Measurements from ENCODE around the gene NAPG.
"Not testable (repeated sequence)": the region's sequence is repeated elsewhere in the genome, so short reads cannot be mapped to it uniquely, and the experiment has no call there.

Gene NAPG

DNA sequence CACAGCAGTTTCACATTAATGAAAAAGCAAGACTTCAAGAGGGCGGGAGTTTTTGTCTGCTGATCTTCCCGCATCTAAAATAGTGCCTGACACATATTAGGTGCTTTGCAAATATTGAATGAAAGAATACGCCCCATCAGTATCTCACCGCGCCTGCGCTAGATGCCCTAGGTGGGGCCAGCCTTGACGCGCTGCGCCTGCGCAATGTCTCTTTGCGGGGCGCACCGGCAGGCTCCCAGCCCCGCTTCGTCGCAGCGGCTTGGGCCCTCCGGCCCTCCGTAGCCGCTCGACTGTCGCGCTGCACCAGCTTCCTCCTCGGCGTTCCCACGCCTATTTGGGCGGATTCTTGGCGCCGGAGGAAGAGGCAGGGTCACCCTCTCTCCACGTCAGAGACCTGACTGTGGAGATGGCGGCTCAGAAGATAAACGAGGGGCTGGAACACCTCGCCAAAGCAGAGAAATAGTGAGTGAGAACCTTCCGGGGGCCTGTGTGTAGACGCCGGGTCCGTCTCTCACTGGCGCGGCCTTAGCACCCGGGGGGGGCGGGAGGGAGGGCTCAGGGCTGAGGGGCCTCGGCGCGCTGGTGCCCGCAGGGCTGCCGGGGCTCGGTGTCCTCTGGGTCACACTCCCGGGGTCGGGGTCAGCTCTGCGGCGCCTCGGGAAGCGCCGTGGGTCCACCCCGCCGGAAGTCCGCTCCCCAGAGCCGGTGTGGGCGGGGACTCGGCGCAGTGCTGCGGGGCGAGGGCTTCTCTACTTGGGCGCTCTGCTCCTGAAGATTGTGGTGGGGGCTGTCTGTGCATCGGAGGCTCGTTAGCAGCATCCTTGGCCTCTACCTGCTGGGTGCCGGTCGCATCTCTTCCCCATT is at the start of gene NAPG:
Gene NAPG (plus strand): TSS at position 331 of the 864 bp plus-strand sequence. CDS start 76 bp downstream, at position 407.
- DNase-seq, result peak; percentile 99

DNA sequence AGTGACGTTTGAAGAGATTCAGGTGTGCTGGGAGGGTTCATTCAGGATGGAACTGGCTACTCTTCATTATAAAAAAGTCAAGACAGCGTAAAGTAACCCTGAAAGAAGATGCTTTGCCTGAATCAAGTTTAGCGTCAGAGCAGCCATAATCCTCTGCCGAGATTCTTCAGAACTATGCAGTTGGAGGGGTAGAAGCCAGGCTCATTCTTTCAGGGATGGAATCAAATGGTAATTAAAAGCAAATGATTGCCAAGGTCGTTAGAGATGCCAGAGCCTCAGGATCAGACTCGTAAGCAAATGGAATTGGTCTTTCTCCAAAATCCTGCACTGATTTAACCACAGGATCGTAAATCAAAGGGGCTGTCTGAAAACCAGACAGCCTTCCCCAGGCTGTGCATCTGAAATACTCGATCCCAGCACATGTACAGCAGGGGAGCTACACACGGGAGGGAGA is 49.5 kb upstream of the NAPG start:
- DNase-seq, result peak; percentile 93

DNA sequence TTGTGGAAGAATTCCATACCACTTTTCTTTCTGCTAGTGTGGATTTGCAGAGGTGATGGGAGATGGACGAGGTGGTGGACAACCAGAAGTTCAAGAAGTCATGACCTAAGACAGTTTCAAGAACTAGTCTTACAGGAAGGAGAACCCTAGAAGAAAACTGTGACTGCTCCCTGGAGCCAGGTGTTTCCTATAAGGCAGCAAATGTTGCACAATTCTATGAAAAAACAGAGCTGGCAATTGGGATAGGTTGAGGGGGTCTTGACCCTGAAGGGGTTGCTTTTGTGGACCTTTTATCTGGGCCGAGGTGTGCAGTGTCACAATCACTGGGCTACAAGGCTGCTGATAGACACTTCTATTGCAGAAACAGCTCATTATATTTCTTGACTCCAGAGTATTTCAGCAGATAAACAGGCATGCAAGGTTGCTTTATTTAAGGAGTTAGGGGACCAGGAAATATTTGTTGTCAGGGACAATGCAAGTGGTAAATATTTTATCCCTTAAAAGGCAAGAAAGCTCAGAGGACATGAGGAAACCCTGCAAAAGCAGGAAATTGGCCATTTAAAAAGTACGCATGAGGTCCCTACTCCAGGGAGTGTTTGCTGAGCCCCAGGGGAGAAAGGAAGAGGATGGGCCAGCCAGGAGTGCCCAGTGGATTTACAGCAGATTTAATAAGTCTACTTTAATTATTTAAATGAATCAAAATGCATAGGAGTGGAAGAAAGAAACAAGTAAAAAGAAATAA is 48.5 kb upstream of the NAPG start:
- peak; percentile 80 for DNase-seq

DNA sequence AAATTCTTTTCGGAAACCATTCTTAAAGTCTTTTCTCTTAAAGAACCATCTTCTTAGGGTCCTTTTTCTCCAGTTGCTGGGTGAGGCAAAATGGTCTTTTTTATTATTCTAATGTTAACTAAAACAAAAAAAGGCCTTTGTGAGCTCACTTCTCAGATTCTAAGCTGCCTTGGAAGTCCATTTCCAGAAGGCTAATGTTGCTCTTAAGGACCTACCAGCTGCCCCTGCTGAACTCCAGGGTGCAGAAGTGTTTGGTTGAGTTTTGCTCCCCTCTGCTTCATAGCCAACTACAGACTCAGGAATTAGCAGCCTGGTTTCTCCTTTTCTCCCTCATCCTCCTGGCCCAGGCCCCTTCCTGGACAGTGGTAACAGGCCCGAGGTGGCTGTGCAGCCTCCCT is 48.0 kb upstream of the NAPG start:
- DNase-seq, result no peak

DNA sequence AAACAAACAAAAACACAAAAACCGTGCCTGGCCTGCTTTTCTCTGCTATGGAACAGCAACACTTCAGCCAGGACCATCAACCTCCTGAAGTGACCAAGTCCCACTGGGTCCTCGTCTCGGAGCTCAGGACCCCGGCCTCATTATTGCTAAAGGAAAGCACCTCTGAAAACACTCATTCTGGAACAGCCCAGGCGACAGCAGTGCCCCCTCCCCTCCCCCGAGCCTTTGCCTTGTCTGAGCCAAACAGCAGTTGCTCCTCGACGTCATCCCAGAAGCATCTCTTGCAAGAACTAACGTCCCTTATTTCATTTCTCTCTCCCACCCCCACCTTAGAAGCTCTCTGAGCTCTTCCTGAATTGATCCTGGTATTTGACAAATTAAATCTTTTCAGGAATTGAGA is 44.0 kb upstream of the NAPG start:
- DNase-seq, result no peak

DNA sequence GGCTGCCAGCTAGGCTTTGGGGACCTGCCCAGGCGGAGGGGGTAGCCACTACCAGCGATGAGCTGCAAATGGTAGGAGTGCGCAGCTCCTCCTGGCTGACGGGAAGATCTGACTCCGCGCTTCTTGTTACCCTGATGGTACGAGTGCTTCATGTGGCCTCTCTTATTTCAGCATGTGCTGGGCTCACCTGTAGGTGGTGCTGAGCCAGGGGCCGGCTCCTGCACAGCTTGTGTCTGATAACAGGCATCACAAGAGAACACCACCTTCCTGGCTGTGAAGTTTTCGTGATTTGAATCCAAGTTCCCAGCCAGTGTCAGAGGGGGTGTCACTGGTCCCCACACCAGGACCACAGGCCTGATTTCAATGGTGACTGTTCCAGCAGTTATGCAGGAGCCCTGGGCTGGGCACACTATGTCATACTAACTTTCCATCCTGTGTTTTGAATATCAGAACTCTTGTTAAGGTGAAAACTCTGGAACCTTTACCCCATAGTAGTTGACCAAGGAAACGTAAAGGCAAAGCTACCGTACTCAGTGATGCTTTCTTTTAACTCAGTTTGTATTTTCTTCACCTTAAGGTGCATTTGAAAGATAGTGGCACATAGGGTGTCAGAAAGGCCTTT is 43.4 kb upstream of the NAPG start:
- DNase-seq, result no peak

DNA sequence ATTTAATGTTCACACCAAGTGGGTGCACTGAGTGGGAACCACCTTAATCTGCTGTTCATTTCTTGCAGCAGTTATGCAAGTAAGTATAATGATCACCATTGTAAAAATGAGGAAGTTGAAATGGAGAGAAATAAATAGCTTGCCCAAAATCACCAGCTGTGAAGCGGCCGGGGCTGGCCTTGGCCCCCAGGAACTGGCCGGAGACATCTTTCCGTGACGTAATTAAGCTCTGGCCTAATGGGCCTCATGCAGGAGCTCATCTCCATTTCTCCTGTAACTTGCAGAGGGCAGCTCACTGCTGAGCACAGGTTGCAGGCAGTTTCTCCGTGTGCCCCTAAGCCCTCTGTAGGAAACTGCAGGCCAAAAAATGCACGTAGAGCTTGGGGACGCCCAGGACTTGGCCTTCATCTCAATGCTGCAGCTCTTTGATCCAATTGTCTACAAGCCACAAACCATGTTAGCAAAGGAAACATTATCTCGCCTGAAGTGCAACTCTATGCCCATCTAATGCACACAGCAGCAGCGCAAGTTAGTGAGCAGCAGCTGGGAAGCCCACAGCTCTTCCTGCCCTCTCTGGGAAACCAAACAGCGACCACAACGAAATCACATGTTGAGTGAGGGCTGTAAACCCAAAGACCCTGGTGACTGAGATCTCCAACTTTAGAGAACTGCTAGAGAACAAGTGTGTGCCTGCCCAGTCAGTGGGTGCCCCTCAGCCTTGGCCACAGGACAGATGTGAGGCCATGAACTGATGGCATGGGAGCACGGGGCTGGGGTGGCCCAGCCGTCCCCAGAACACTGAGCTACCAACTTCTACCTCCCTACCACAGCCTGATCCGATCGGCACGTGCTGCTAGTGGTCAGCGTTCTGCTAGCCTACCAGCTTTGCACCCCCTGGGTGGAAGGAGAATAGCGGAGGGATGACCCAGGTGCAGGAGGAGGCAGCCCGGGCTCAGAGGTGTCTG is 42.6 kb upstream of the NAPG start:
- DNase-seq, result no peak

DNA sequence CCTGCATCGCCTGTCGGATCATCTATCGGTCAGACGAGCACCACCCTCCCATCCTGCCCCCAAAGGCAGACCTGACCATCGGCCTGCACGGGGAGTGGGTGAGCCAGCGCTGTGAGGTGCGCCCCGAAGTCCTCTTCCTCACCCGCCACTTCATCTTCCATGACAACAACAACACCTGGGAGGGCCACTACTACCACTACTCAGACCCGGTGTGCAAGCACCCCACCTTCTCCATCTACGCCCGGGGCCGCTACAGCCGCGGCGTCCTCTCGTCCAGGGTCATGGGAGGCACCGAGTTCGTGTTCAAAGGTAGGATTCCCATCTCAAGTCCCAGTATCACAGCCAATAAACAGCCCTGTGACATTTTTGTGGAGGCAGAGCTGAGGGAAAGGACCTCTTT is 40.4 kb upstream of the NAPG start:
- no peak for DNase-seq

DNA sequence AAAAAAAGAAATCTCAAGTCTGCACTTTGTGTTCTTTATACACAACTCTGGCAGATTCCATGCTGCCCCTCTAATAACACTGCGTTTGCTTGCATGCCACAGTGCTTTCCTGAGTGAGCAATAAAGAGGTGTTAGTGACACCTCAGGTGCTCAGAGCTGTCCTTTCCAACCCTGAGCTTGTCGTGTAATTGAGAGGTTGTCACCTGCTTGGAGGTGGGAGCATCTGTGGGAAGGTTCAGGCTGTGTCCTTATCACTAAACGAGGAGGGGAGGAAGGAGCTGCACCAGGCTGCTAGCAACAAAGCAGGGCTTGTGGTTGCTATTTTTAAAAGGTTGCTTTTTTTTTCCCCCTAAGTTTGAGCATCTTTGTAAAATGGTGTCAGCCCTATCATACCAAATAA is 39.5 kb upstream of the NAPG start:
- DNase-seq, result no peak

DNA sequence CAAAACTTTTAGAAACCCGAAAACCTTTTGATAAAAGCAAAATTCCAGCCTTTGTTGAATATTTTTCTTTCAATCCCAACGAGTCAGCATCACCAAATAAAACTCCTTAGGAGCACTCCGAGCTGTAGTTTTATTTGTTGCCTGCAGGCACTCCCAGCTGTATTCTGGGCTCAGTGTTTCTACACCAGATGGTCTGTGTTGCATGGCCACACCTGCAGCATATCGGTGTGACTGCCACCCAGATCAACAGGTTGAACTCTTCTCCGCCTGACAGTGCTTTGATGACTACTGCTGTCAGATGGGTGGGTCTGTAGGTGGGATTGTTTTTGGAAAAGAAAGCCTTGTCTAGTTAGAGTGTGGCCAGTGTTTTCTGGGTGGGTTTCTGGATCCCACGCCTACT is 38.7 kb upstream of the NAPG start:
- peak; percentile 87 for DNase-seq

DNA sequence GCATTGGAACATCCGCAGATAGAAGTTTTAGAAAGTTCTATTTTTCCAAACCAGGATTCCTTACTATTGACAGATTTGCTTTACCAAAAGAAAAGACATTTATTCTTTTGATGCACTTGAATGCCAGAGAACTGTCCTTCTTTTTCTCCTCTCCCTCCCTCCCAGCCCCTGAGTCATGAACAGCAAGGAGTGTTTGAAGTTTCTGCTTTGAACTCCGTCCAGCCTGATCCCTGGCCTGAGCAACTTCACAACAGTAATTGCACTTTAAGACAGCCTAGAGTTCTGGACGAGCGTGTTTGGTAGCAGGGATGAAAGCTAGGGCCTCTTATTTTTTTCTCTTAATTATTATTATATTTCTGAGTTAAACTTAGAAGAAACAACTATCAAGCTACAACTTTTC is 37.8 kb upstream of the NAPG start:
- no peak for DNase-seq

DNA sequence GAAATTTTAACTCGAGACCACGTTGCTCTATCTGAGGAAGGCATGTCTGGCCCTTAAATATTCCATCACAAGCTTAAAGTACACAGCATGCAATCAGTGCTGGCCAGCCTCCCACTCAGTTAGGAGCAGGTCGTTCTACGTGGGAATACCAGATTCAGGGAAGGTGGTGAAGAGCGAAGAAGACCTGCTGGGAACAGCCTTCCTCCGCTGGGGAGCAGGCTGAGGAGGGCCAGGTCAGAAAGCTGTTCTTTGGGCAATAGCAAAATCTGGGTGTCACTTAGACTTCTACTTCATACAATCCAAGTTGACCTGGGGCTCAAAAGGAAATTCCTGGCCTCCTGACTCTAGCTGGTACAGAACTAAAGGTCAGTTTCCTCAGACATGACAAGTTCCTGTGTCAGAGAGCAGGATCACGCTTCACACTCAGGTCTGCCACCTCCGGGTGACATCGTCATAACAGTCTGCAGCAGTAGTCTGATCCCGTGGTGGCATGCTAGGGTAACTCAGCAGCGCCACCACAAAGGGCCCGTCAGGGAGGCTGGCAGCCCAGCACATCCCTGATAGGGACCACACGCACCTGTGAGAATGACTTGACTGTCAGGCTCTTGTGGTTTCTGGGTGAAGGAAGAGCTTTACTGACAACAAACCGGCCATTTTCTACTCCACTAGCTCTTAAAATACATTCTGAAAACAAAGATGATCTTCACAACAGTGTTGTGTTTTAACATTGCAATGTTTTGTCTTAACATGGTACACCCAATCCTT is 35.2 kb upstream of the NAPG start:
- no peak for DNase-seq

DNA sequence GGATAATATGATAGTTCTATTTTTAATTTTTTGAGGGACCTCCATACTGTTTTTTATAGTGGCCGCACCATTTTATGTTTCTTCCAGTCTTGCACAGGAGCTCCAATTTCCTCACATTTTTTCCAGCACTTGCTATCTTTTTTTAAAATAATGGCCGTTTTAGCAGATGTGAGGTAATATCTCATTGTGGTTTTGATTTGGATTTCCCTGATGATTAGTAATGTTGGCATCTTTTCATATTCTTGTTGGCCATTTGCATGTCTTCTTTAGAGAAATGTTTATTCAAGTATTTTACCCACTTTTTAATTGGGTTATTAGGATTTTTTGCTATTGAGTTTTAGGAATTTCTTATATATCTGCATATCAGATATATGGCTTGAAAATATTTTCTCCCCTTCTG is 29.9 kb upstream of the NAPG start:
- DNase-seq, result no peak

DNA sequence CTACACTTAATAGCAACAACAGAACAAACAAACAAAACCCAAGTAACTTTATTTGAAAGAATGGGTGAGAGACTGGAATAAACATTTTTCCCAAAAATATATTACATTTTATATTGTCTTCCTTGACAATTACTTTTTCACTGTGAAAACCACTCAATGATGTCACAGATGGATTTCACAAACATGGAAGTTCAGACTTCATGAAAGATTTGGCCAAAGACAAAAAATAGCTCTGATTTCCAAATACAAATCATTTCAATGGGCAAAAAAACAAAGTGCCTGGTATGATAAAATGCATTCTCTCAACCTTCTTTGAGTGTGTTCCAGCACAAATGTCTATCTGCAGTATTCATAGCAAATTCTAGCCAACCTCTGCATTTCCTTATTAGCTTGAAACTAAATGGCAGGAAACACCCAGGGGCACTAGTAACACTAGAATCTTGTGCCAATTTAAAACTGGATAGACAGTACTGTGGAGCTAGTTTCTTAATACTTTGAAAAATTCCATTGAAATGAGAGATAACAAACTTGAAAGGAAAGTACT is 28.5 kb upstream of the NAPG start:
- no peak for DNase-seq

DNA sequence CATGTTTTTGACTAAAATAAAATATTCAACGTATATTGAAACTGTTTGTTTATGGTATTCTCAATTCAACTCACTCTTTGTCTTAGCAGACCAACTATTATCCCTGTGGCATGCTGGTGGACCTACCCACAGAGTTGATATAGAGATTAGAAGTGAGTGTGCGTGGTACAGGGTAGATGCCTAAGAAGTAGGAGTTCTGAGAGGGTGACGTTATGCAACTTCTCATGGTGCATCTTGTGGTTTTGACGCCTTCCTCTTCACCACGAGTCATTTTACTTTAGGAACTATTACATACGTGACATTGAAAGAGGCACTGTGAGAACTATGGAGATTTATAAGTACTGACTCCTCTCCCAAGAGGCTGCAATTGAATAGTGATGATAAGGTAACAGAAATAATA is 26.6 kb upstream of the NAPG start:
- no peak for DNase-seq

DNA sequence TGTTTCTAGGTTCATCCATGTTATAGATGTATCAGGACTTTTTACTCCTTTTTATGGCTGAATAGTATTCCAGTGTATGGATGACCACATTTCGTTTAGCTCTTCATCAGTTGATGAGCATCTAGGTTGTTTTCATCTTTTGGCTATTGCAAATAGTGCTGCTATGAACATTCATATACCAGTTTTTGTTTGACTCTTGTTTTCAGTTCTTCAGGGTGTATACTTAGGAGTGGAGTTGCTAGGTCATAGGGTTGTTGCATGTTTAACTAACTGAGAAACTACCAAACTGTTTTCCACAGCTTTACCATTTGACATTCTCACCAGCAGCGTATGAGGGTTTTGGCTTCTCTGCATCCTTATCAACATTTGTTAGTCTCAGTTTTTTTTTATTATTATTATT is 25.8 kb upstream of the NAPG start:
- no peak for DNase-seq

DNA sequence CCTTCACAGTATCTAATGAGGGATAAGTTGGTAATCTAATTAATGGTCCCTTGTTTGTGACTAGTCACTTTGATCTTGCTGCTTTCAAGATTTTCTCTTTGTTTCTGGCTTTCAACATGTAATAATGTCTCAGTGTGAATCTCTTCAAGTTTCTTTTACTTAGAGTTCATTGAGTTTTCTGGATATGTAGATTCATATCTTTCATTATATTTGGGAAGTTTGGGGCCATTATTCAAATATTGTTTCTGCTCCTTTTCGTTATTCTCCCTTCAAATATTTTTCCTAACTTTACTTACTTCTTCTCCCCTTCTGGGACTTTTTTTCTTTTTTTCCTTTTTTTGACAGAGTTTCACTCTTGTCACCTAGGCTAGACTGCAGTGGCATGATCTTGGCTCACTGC is 21.1 kb upstream of the NAPG start:
- no peak for DNase-seq

DNA sequence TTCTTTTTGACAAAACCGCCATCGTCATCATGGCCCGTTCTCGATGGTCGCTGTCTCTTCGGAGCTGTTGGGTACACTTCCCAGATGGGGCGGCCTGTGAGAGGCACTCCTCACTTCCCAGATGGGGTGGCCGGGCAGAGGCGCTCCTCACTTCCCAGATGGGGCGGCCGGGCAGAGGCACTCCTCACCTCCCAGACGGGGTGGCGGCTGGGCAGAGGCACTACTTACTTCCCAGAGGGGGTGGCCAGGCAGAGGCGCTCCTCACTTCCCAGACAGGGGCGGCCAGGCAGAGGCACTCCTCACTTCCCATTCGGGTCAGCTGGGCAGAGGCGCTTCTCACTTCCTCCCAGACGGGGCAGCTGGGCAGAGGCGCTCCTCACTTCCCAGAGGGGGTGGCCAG is 19.9 kb upstream of the NAPG start:
- not testable (repeated sequence) for DNase-seq

DNA sequence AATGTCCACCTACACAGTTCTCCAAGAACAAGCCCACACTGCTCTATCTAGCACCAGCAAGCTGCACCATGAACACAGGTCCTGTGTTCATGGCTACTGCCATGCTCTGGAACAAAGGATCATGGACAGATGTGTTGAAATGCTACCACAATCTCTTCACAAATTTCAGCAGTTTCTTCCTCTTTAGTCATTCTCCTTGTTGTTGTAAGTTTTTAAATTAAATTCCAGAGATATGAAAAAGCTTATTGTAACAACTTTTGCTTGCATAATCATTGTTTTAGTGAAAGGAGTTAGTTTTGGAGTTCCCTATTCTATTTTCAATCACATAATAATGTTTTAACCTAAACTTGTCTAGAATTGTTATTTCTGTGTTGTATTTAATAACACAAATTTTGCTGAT is 17.2 kb upstream of the NAPG start:
- DNase-seq, result no peak

DNA sequence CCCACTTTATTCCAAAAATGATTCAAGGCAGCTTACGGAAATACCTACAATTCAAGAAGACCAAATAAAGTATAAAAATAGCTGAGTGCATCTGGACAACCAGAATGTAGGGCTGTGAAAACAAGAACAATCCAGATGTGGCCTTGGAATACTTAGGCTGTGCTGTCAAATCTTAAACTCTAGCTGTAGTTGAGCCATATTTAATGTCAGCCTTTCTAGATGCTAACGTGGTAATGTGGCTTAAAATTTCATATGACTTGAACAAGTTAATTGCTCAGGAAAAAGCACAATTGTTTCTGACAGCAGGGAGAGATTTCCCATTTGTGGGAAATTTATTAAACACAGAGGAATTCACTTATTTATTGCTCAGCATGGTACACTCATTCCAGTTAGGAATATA is 14.6 kb upstream of the NAPG start:
- DNase-seq, result no peak

DNA sequence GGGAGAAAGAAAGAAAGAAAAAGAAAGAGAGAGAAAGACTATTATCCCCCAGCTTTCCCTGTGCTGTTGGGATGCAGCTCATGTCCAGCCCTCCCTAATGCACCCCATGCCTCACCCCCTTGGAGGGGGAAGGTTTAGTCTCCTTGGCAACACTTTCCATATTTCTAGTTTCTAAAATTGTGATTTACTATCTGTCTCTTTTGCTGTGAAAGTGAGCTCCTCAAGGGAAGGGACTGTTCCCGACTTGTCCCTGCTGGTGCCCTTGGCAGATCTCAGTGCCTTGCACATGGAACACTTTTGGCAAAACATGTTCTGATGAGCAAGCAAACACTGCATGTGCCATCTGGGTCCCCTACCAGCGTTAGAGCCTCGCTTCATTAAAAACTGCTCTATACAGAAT is 11.7 kb upstream of the NAPG start:
- peak; percentile 59 for DNase-seq

DNA sequence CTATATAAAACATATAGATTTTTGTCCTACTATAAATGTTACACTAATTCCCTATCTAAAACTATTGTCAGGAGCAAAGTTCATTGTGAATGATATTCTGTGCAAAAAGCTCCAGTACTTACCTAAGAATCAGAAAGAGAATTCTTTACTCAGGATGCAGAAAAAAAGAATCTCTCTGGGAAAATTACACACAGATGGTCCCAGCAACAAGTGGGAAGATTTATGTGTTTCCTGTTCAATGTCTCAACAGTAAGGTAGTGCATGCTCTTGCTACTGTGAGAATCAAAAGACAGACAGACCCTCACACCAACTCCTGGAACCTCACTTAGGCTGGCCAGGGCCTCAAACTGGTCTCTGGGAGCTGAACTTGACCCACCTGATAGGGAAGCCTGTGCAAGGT is 11.2 kb upstream of the NAPG start:
- DNase-seq, result peak; percentile 73

All from NCI-H69 (cell line).